WTC11 (cell line): Measurements from ENCODE around the gene ACTL6A. TPM values are rescaled to one million over a fixed set of nuclear protein-coding genes. Genes with fewer than 3 reads are reported as not detected.

ENCODE experiments used
- ATAC-seq: fragments of 200-7000 bp; cut with Tn5 transposase; 2 replicates; pipeline ENCODE4 v1.10.0; 2021; ENCODE audit warnings: mild to moderate bottlenecking, moderate library complexity
- CTCF ChIA-PET: fragments of 300-600 bp; sonication (Branson Sonifier 250); formaldehyde crosslinking; loops from one replicate; lab custom pipeline; 2021; ENCODE audit warnings: antibody characterized with exemption; lab: Charles Lee
- POLR2A ChIA-PET: fragments of 350-600 bp; sonication (Branson Sonifier 250); formaldehyde crosslinking; loops from one replicate; lab custom pipeline; 2021; ENCODE audit warnings: antibody characterized with exemption; lab: Charles Lee
- DNase-seq: peaks from one replicate; pipeline ENCODE4 v3.0.0; 2021; ENCODE audit warnings: low spot score
- H3K27ac Mint-ChIP-seq: 2 replicates; pipeline ENCODE4 v1.8.0; 2021; ENCODE audit warnings: mixed read lengths
- H3K27me3 Mint-ChIP-seq: 2 replicates; pipeline ENCODE4 v1.8.0; 2021; ENCODE audit warnings: low read depth, mild to moderate bottlenecking, moderate library complexity, mixed read lengths
- H3K36me3 Mint-ChIP-seq: 2 replicates; pipeline ENCODE4 v1.8.0; 2021; ENCODE audit warnings: mixed read lengths
- H3K4me1 Mint-ChIP-seq: 2 replicates; pipeline ENCODE4 v1.8.0; 2022; ENCODE audit warnings: mixed read lengths
- H3K4me3 Mint-ChIP-seq: 2 replicates; pipeline ENCODE4 v1.8.0; 2021; ENCODE audit warnings: mild to moderate bottlenecking, moderate library complexity, mixed read lengths
- H3K9me3 Mint-ChIP-seq: 2 replicates; pipeline ENCODE4 v1.8.0; 2021; ENCODE audit warnings: mixed read lengths
- ATF1 ChIP-seq: sonication (generic); formaldehyde crosslinking; IDR thresholded peaks from 2 replicates; pipeline ENCODE4 v1.8.1; 2023; ENCODE audit warnings: mild to moderate bottlenecking, moderate library complexity, missing genetic modification reagents
- ATF6 ChIP-seq: sonication (generic); formaldehyde crosslinking; IDR thresholded peaks from 2 replicates; pipeline ENCODE4 v1.8.1; 2023; ENCODE audit warnings: mild to moderate bottlenecking, missing genetic modification reagents
- CBFB ChIP-seq: sonication (generic); formaldehyde crosslinking; IDR thresholded peaks from 2 replicates; pipeline ENCODE4 v1.8.1; 2022; ENCODE audit warnings: mild to moderate bottlenecking, low read depth, missing genetic modification reagents
- CDX4 ChIP-seq: fragments of 250-450 bp; sonication (Bioruptor Pico); IDR thresholded peaks from 2 replicates; pipeline ENCODE4 v1.9.0; 2021; ENCODE audit warnings: moderate library complexity, mild to moderate bottlenecking, inconsistent platforms, borderline replicate concordance
- E2F5 ChIP-seq: sonication (generic); formaldehyde crosslinking; IDR thresholded peaks from 2 replicates; pipeline ENCODE4 v1.8.1; 2022; ENCODE audit warnings: mild to moderate bottlenecking, moderate library complexity, missing genetic modification reagents
- ELF4 ChIP-seq: sonication (generic); formaldehyde crosslinking; IDR thresholded peaks from 2 replicates; pipeline ENCODE4 v1.8.1; 2022; ENCODE audit warnings: low read depth, mild to moderate bottlenecking, moderate library complexity, missing genetic modification reagents
- EMX1 ChIP-seq: fragments of 250-450 bp; sonication (Bioruptor Pico); IDR thresholded peaks from 2 replicates; pipeline ENCODE4 v1.8.0; 2021; ENCODE audit warnings: mild to moderate bottlenecking
- ESRRA ChIP-seq: sonication (generic); formaldehyde crosslinking; IDR thresholded peaks from 2 replicates; pipeline ENCODE4 v1.8.1; 2022; ENCODE audit warnings: mild to moderate bottlenecking, missing genetic modification reagents, borderline replicate concordance
- ETV6 ChIP-seq: sonication (generic); formaldehyde crosslinking; IDR thresholded peaks from 2 replicates; pipeline ENCODE4 v1.8.1; 2022; ENCODE audit warnings: mild to moderate bottlenecking, missing genetic modification reagents
- GRHL2 ChIP-seq: fragments of 250-450 bp; sonication (Bioruptor Pico); IDR thresholded peaks from 2 replicates; pipeline ENCODE4 v1.8.0; 2022; ENCODE audit warnings: mild to moderate bottlenecking, moderate library complexity; ENCODE audit not compliant: insufficient replicate concordance, severe bottlenecking
- IRF2 ChIP-seq: sonication (generic); formaldehyde crosslinking; IDR thresholded peaks from 2 replicates; pipeline ENCODE4 v1.8.0; 2022; ENCODE audit warnings: low read depth, missing genetic modification reagents, borderline replicate concordance
- MAX ChIP-seq: sonication (generic); formaldehyde crosslinking; IDR thresholded peaks from 2 replicates; pipeline ENCODE4 v1.8.0; 2022; ENCODE audit warnings: mild to moderate bottlenecking, missing genetic modification reagents
- NFE2L1 ChIP-seq: sonication (generic); formaldehyde crosslinking; IDR thresholded peaks from 2 replicates; pipeline ENCODE4 v1.8.1; 2023; ENCODE audit warnings: missing genetic modification reagents
- NR1H2 ChIP-seq: sonication (generic); formaldehyde crosslinking; IDR thresholded peaks from 2 replicates; pipeline ENCODE4 v1.9.0; 2021; ENCODE audit warnings: mild to moderate bottlenecking, moderate library complexity, missing genetic modification reagents
- NR3C1 ChIP-seq: sonication (generic); formaldehyde crosslinking; conservative IDR thresholded peaks from 2 replicates; pipeline ENCODE4 v1.8.1; 2023; ENCODE audit warnings: low read depth, mild to moderate bottlenecking, missing genetic modification reagents
- PRDM15 ChIP-seq: sonication (generic); formaldehyde crosslinking; IDR thresholded peaks from 2 replicates; pipeline ENCODE4 v1.8.0; 2022; ENCODE audit warnings: missing genetic modification reagents
- PRRX2 ChIP-seq: fragments of 250-450 bp; sonication (Bioruptor Pico); IDR thresholded peaks from 2 replicates; pipeline ENCODE4 v1.8.0; 2021; ENCODE audit warnings: mild to moderate bottlenecking
- RELA ChIP-seq: sonication (generic); formaldehyde crosslinking; IDR thresholded peaks from 2 replicates; pipeline ENCODE4 v1.8.1; 2022; ENCODE audit warnings: missing genetic modification reagents, mild to moderate bottlenecking, borderline replicate concordance
- SMAD4 ChIP-seq: sonication (generic); formaldehyde crosslinking; IDR thresholded peaks from 2 replicates; pipeline ENCODE4 v1.8.0; 2022; ENCODE audit warnings: mild to moderate bottlenecking, missing genetic modification reagents
- SOX15 ChIP-seq: fragments of 250-450 bp; sonication (Bioruptor Pico); IDR thresholded peaks from 2 replicates; pipeline ENCODE4 v1.9.0; 2021; ENCODE audit warnings: mild to moderate bottlenecking
- SP1 ChIP-seq: sonication (generic); formaldehyde crosslinking; conservative IDR thresholded peaks from 2 replicates; pipeline ENCODE4 v1.8.1; 2022; ENCODE audit warnings: missing genetic modification reagents
- USF2 ChIP-seq: sonication (generic); formaldehyde crosslinking; IDR thresholded peaks from 2 replicates; pipeline ENCODE4 v1.8.1; 2023; ENCODE audit warnings: mild to moderate bottlenecking, missing genetic modification reagents, moderate library complexity
- ZBTB21 ChIP-seq: sonication (generic); formaldehyde crosslinking; IDR thresholded peaks from 2 replicates; pipeline ENCODE4 v1.8.1; 2023; ENCODE audit warnings: mild to moderate bottlenecking, missing genetic modification reagents, borderline replicate concordance
- ZBTB43 ChIP-seq: sonication (generic); formaldehyde crosslinking; IDR thresholded peaks from 2 replicates; pipeline ENCODE4 v1.8.1; 2023; ENCODE audit warnings: mild to moderate bottlenecking, missing genetic modification reagents
- ZNF232 ChIP-seq: sonication (generic); formaldehyde crosslinking; IDR thresholded peaks from 2 replicates; pipeline ENCODE4 v1.8.0; 2022; ENCODE audit warnings: mild to moderate bottlenecking, missing genetic modification reagents
- ZNF263 ChIP-seq: sonication (generic); formaldehyde crosslinking; IDR thresholded peaks from 2 replicates; pipeline ENCODE4 v1.8.1; 2022; ENCODE audit warnings: low read depth, mild to moderate bottlenecking, moderate library complexity, missing genetic modification reagents
- ZNF396 ChIP-seq: fragments of 250-450 bp; sonication (Bioruptor Pico); IDR thresholded peaks from 2 replicates; pipeline ENCODE4 v1.8.0; 2021; ENCODE audit warnings: mild to moderate bottlenecking, moderate library complexity, borderline replicate concordance
- ZNF416 ChIP-seq: fragments of 250-450 bp; sonication (Bioruptor Pico); IDR thresholded peaks from 2 replicates; pipeline ENCODE4 v1.9.0; 2021; ENCODE audit warnings: mild to moderate bottlenecking, inconsistent platforms
- ZNF423 ChIP-seq: fragments of 250-450 bp; sonication (Bioruptor Pico); IDR thresholded peaks from 2 replicates; pipeline ENCODE4 v2.1.2; 2022; ENCODE audit warnings: mild to moderate bottlenecking, moderate library complexity
- total RNA-seq: library from RNA; stranded (reverse); gene quantifications from 3 replicates; pipeline ENCODE4 v1.2.3, GENCODE V29; 2021

The ACTL6A gene
- total RNA-seq, 1 experiment from 2014 or later, result 82.9 TPM

- ChIA-PET POLR2A (interaction anchor here (0.6 kb wide), 1 partner anchor 163 kb away, joined by 3 read pairs; no protein-coding TSS in a partner anchor), CTCF (interaction anchor here (1.1 kb wide), 1 partner anchor 80 kb away, joined by 3 read pairs; no protein-coding TSS in a partner anchor)
- peak; percentile 50 for DNase-seq
- Mint-ChIP-seq H3K9me3 (no peaks in the 10 kb centered on the region), H3K4me1 (peaks cover 46% of the 10 kb centered on the region), H3K4me3 (peak overlapping the region; percentile 50), H3K36me3 (peaks cover 5% of the 10 kb centered on the region; the same call in 1 of the 2 replicates), H3K27me3 (no peaks in the 10 kb centered on the region), H3K27ac (peak overlapping the region; percentile 98)
- ATAC-seq, result peak; percentile 99
- no peak for TF ChIP-seq RELA (CRISPR knock-in tag)
- TF ChIP-seq ATF1 (CRISPR knock-in tag), result no peak
- TF ChIP-seq PRDM15, result peak; percentile 75
- no peak for TF ChIP-seq SOX15 (CRISPR knock-in tag)
- TF ChIP-seq ZNF232, result no peak
- TF ChIP-seq NR3C1, result no peak
- TF ChIP-seq NR1H2 (CRISPR knock-in tag), result no peak
- TF ChIP-seq CBFB, result no peak
- TF ChIP-seq ZBTB21 (CRISPR knock-in tag), result 0 out of 2 replicates have a peak, but pooled peaks have one; percentile 54
- TF ChIP-seq ZNF263, result no peak
- no peak for TF ChIP-seq CDX4
- peak; percentile 71; the same call in 1 of the 2 replicates for TF ChIP-seq SP1 (CRISPR knock-in tag)
- TF ChIP-seq ESRRA (CRISPR knock-in tag), result no peak
- no peak for TF ChIP-seq ATF6 (CRISPR knock-in tag)
- no peak for TF ChIP-seq GRHL2 (CRISPR knock-in tag)
- no peak for TF ChIP-seq ZBTB43
- no peak for TF ChIP-seq E2F5 (CRISPR knock-in tag)
- TF ChIP-seq IRF2 (CRISPR knock-in tag), result no peak
- no peak for TF ChIP-seq USF2 (CRISPR knock-in tag)
- no peak for TF ChIP-seq SMAD4 (CRISPR knock-in tag)
- peak; percentile 66; the same call in 1 of the 2 replicates for TF ChIP-seq ETV6 (CRISPR knock-in tag)
- TF ChIP-seq ELF4, result no peak
- TF ChIP-seq ZNF396 (CRISPR knock-in tag), result no peak
- TF ChIP-seq EMX1 (CRISPR knock-in tag), result no peak
- TF ChIP-seq ZNF416, result no peak
- no peak for TF ChIP-seq ZNF423
- TF ChIP-seq MAX (CRISPR knock-in tag), result peak; percentile 64; the same call in 1 of the 2 replicates
- TF ChIP-seq PRRX2 (CRISPR knock-in tag), result no peak
- TF ChIP-seq NFE2L1 (CRISPR knock-in tag), result 0 out of 2 replicates have a peak, but pooled peaks have one; percentile 19
Measured at GRCh38 chr3:179526989-179527391, 35.7 kb upstream of the ACTL6A start.
